ENCODE results near the gene LNX1. TPM values are rescaled to one million over a fixed set of nuclear protein-coding genes. Genes with fewer than 3 reads are reported as not detected.

The LNX1 gene
- total RNA-seq, 4 donors from 2014 or later = 14.5 to 41.0 (median 22.9) TPM

DNA sequence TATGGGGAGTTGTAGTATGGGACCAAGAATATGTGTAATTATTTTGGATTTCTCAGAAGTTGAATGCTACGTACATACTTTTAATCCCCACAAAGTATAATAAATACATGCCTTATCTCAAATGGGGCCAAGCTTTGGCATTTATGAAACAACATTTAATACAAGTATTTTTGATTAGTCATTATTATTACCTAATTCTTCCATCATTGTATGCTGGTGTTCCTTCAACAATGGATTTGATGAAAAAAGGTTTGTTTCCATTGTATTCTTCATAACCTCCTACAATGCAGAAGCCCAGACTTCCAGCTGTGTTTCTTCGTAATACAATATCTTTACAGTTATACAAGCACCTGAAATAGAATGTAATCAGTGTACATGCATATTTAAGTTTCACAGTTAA, 130.0 kb downstream of the LNX1 start:
- Histone ChIP-seq H3K9me3 (peaks cover 0 to 1% (median 0%) of the 10 kb centered on the region in 3 donors), H3K27me3 (no peaks in the 10 kb centered on the region), H3K36me3 (peaks cover 4 to 79% (median 8%) of the 10 kb centered on the region in 3 donors), H3K4me1 (no peaks in the 10 kb centered on the region), H3K4me3 (no peak overlapping the region), H3K27ac (no peak overlapping the region)
- TF ChIP-seq, protein P1, sequence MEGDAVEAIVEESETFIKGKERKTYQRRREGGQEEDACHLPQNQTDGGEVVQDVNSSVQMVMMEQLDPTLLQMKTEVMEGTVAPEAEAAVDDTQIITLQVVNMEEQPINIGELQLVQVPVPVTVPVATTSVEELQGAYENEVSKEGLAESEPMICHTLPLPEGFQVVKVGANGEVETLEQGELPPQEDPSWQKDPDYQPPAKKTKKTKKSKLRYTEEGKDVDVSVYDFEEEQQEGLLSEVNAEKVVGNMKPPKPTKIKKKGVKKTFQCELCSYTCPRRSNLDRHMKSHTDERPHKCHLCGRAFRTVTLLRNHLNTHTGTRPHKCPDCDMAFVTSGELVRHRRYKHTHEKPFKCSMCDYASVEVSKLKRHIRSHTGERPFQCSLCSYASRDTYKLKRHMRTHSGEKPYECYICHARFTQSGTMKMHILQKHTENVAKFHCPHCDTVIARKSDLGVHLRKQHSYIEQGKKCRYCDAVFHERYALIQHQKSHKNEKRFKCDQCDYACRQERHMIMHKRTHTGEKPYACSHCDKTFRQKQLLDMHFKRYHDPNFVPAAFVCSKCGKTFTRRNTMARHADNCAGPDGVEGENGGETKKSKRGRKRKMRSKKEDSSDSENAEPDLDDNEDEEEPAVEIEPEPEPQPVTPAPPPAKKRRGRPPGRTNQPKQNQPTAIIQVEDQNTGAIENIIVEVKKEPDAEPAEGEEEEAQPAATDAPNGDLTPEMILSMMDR (IDR thresholded peaks at IDR 0.05) = no peak
- no peak for TF ChIP-seq POLR2A (IDR thresholded peaks at IDR 0.05)
- intact Hi-C loops (cut with DNase I) = no loop called here
- DNase-seq = no peak
- WGBS, 2 donors = 98% methylated on average over 2 of the region's 2 CpGs

DNA sequence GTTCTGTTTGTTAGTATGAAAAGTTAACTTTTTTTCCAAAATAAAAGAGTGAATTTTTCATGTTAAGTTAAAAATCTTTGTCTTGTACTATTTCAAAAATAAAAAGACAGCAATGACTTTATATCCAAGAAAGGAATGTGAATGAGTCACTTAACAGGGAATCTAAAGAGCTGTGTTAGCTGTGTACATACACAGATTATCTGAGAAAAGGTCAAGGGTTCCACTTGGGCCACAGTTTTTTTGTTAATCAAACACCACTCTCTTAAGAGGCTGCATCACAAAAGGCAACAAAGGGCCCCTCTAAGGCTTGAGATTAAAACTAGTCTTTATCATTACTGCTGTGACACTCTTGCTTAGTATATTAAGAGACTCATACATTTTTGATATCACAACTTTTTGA, 131.7 kb downstream of the LNX1 start:
- H3K36me3 ChIP-seq = peaks cover 4 to 94% (median 8%) of the 10 kb centered on the region in 3 donors
- TF ChIP-seq POLR2A (IDR thresholded peaks at IDR 0.05) = no peak
- TF ChIP-seq, protein P1 (IDR thresholded peaks at IDR 0.05) = no peak
- no peak for DNase-seq

DNA sequence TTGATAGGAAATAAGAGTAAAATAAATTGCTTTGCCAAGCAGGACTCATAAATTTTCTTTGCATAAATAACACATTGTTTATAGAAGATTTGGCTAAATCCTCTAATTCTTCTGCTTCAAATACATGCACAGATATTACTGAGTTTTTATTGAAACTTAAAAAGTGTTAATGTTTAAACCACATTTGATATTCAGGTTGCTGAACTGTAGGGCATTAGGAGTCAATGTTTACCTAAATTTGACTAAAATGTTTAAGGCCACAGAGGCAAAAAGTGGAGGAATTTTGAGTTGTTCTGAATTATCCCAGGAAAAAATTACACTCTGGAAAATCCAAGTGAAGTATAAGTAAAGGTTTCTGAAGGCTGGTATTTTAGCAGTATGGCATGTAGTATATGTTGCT, 135.1 kb downstream of the LNX1 start:
- no peak for TF ChIP-seq POLR2A (IDR thresholded peaks at IDR 0.05)
- TF ChIP-seq, protein P1 (IDR thresholded peaks at IDR 0.05) = no peak
- intact Hi-C loops (cut with DNase I) = no loop called here
- peaks cover 4 to 94% (median 12%) of the 10 kb centered on the region in 3 donors for H3K36me3 ChIP-seq

More for the DNA sequence above, 131.7 kb downstream of the LNX1 start:
- no peaks in the 10 kb centered on the region for H3K27me3 ChIP-seq
- H3K27ac ChIP-seq = no peak overlapping the region
- H3K4me3 ChIP-seq = no peak overlapping the region
- no peaks in the 10 kb centered on the region for H3K9me3 ChIP-seq
- intact Hi-C loops (cut with DNase I) = no loop called here
- H3K4me1 ChIP-seq = no peaks in the 10 kb centered on the region

DNA sequence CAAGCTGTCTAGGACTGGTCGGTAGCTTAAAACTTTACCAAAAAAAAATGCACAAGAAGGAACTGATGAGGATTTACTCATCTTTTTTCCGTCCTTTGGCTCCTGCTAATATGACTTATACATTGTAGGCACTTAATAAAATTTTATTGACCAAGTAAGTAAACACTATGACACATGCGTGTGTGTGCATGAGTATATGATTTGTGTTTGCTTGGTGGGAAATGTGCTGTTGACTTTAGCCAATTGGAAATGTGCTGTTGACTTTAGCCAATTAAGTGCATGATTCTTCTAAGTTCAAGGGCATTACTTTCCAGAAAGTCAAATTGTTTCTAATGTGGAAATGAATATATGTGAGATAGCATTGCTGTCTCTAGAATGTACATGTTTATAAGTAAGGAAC, 135.5 kb downstream of the LNX1 start:
- Histone ChIP-seq H3K27me3 (no peaks in the 10 kb centered on the region), H3K9me3 (no peaks in the 10 kb centered on the region), H3K4me1 (no peaks in the 10 kb centered on the region), H3K4me3 (no peak overlapping the region), H3K36me3 (peaks cover 4 to 90% (median 12%) of the 10 kb centered on the region in 3 donors), H3K27ac (no peak overlapping the region)
- no peak for DNase-seq
- intact Hi-C loops (cut with DNase I) = no loop called here
- 84 to 90% methylated on average over 3 of the region's 3 CpGs for WGBS, 2 donors
- no peak for TF ChIP-seq POLR2A (IDR thresholded peaks at IDR 0.05)
- TF ChIP-seq, protein P1 (IDR thresholded peaks at IDR 0.05) = no peak

More for the DNA sequence above, 135.1 kb downstream of the LNX1 start:
- no peak overlapping the region for H3K4me3 ChIP-seq
- DNase-seq = no peak
- H3K9me3 ChIP-seq = no peaks in the 10 kb centered on the region
- H3K27me3 ChIP-seq = no peaks in the 10 kb centered on the region
- H3K27ac ChIP-seq = no peak overlapping the region
- no peaks in the 10 kb centered on the region for H3K4me1 ChIP-seq

DNA sequence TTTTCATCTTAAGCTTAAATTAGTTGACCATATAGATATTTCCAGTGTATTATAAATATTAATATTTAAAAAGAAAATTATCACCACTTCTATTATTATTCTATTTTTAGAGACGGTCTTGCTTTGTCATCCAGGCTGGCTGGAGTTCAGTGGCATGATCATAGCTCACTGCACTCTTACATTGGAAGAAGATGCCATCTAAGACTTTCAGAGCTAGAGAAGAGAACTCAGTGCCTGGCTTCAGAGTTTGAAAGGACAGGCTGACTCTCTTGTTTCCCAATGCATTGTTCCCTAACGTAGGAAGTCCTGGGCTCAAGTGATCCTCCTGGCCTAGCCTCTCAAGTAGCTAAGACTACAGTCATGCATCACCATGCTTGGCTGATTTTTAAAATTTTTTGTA, 137.9 kb downstream of the LNX1 start:
- Histone ChIP-seq H3K9me3 (no peaks in the 10 kb centered on the region), H3K4me1 (no peaks in the 10 kb centered on the region), H3K27me3 (no peaks in the 10 kb centered on the region), H3K4me3 (no peak overlapping the region), H3K27ac (no peak overlapping the region), H3K36me3 (peaks cover 0 to 66% (median 4%) of the 10 kb centered on the region in 3 donors)
- intact Hi-C loops (cut with DNase I) = no loop called here
- TF ChIP-seq POLR2A (IDR thresholded peaks at IDR 0.05) = no peak
- WGBS, 2 donors = 83 to 86% methylated on average over 2 of the region's 2 CpGs
- DNase-seq = no peak

DNA sequence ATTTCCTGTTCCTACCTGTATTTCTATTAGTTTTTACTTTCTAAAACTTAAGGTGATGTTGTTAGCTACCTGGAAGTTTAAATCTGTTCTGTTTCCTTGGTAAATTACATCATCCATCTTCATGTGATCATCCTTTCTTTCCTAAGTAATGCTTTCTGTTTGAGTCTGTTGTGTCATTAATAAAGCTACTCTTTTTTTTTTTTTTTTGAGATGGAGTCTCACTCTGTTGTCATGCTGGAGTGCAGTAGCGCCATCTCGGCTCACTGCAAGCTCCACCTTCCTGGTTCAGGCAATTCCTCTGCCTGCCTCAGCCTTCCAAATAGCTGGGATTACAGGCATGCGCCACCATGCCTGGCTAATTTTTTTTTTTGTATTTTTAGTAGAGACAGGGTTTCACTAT, 140.5 kb downstream of the LNX1 start:
- Histone ChIP-seq H3K4me1 (no peaks in the 10 kb centered on the region), H3K27me3 (no peaks in the 10 kb centered on the region), H3K27ac (no peak overlapping the region), H3K9me3 (no peaks in the 10 kb centered on the region), H3K4me3 (no peak overlapping the region), H3K36me3 (peaks cover 0 to 57% (median 8%) of the 10 kb centered on the region in 3 donors)
- intact Hi-C loops (cut with DNase I) = no loop called here
- no peak for TF ChIP-seq POLR2A (IDR thresholded peaks at IDR 0.05)
- TF ChIP-seq, protein P1 (IDR thresholded peaks at IDR 0.05) = no peak
- no peak for DNase-seq
- WGBS, 2 donors = 76 to 85% methylated on average over 3 of the region's 3 CpGs
